ENCODE data around the gene GAL3ST1.
"Not testable (repeated sequence)": the region's sequence is repeated elsewhere in the genome, so short reads cannot be mapped to it uniquely, and the experiment has no call there.

The GAL3ST1 gene

GRCh38 chr22:30596886-30597285 is 22.4 kb upstream of the GAL3ST1 start:
- DNase-seq (ENCODE audit: low read depth in 2 of 2): no peak

GRCh38 chr22:30596199-30596598 is 21.7 kb upstream of the GAL3ST1 start:
- no peak for DNase-seq (ENCODE audit: low read depth in 2 of 2)

- not testable (repeated sequence) for DNase-seq (ENCODE audit: low read depth in 2 of 2)
These were observed 17.9 kb upstream of the GAL3ST1 start for GRCh38 chr22:30592360-30592713.

- DNase-seq (ENCODE audit: low read depth in 2 of 2): peak; percentile 89
These were observed 17.3 kb upstream of the GAL3ST1 start, which contains the start of gene PES1 for GRCh38 chr22:30591588-30592359. Gene PES1, minus strand, starts transcription at chr22:30591910. Its CDS starts 77 bp downstream, at chr22:30591833.

GRCh38 chr22:30591191-30591587 is 16.7 kb upstream of the GAL3ST1 start:
- no peak for DNase-seq (ENCODE audit: low read depth in 2 of 2)

- no peak for DNase-seq (ENCODE audit: low read depth in 2 of 2)
These were observed 11.9 kb upstream of the GAL3ST1 start for GRCh38 chr22:30586414-30586813.

- DNase-seq (ENCODE audit: low read depth in 2 of 2): no peak
These were observed 10.0 kb upstream of the GAL3ST1 start for GRCh38 chr22:30584441-30584840.

- no peak for DNase-seq (ENCODE audit: low read depth in 2 of 2)
These were observed 8.5 kb upstream of the GAL3ST1 start for GRCh38 chr22:30582788-30583545.

GRCh38 chr22:30582051-30582450 is 7.6 kb upstream of the GAL3ST1 start:
- no peak for DNase-seq (ENCODE audit: low read depth in 2 of 2)

GRCh38 chr22:30580896-30581295 is 6.4 kb upstream of the GAL3ST1 start:
- DNase-seq (ENCODE audit: low read depth in 2 of 2): no peak

- DNase-seq (ENCODE audit: low read depth in 2 of 2): no peak
These were observed 4.0 kb upstream of the GAL3ST1 start for GRCh38 chr22:30578481-30578880.

- no peak for DNase-seq (ENCODE audit: low read depth in 2 of 2)
These were observed 1.4 kb upstream of the GAL3ST1 start for GRCh38 chr22:30575859-30576258.

- DNase-seq (ENCODE audit: low read depth in 2 of 2): no peak
These were observed 669 bp upstream of the GAL3ST1 start for GRCh38 chr22:30574997-30575671.

GRCh38 chr22:30573594-30574094 is 821 bp downstream of the GAL3ST1 start:
- no peak for DNase-seq (ENCODE audit: low read depth in 2 of 2)

- no peak for DNase-seq (ENCODE audit: low read depth in 2 of 2)
These were observed 1.4 kb downstream of the GAL3ST1 start for GRCh38 chr22:30572840-30573593.

GRCh38 chr22:30572210-30572609 is 2.3 kb downstream of the GAL3ST1 start:
- no peak for DNase-seq (ENCODE audit: low read depth in 2 of 2)

- DNase-seq (ENCODE audit: low read depth in 2 of 2): no peak
These were observed 4.7 kb downstream of the GAL3ST1 start for GRCh38 chr22:30569674-30570202.

GRCh38 chr22:30568137-30568805 is 6.2 kb downstream of the GAL3ST1 start:
- no peak for DNase-seq (ENCODE audit: low read depth in 2 of 2)

GRCh38 chr22:30567277-30567676 is 7.2 kb downstream of the GAL3ST1 start:
- not testable (repeated sequence) for DNase-seq (ENCODE audit: low read depth in 2 of 2)

- DNase-seq (ENCODE audit: low read depth in 2 of 2): no peak
These were observed 8.3 kb downstream of the GAL3ST1 start for GRCh38 chr22:30566125-30566524.

- no peak for DNase-seq (ENCODE audit: low read depth in 2 of 2)
These were observed 9.1 kb downstream of the GAL3ST1 start for GRCh38 chr22:30565341-30565740.

All from stimulated activated CD8-positive, alpha-beta memory T cell treated with anti-CD3 and anti-CD28 coated beads, Interleukin-7, amount 100 ng/mL, for 1 hour (primary cell).